IMR-90 (cell line): Measurements from ENCODE around the gene HOXC10.

Experiments
- CHD1 ChIP-seq: IDR thresholded peaks from 2 replicates; pipeline ENCODE4 v1.6.1; 2012; ENCODE audit warnings: low read depth, low read length, improper control_type of control experiment
- CTCF ChIP-seq: conservative IDR thresholded peaks from 2 replicates; pipeline ENCODE4 v1.5.1; 2012; ENCODE audit warnings: mild to moderate bottlenecking, low read depth, low read length, improper control_type of control experiment
- POLR2A ChIP-seq: IDR thresholded peaks from 2 replicates; pipeline ENCODE4 v1.6.1; 2012; ENCODE audit warnings: mild to moderate bottlenecking, low read depth, low read length
- RAD21 ChIP-seq: IDR thresholded peaks from 2 replicates; pipeline ENCODE4 v1.6.1; 2012; ENCODE audit warnings: low read length, improper control_type of control experiment

GRCh38 chr12:54005853-54006558 lies 21.1 kb downstream of the HOXC10 start:
- peak; percentile 93 for TF ChIP-seq RAD21
- no peak for TF ChIP-seq CHD1
- TF ChIP-seq CTCF = peak; percentile 95
- TF ChIP-seq POLR2A = no peak
